HL-60 (cell line): Measurements from ENCODE around the gene MACROD1.

ENCODE experiments used
- POLR2AphosphoS5 ChIP-seq: IDR thresholded peaks from 2 replicates; pipeline ENCODE4 v1.6.1; 2012; ENCODE audit warnings: low read depth
- TF ChIP-seq, protein P1 (sequence below): IDR thresholded peaks from one replicate; pipeline ENCODE4 v1.5.1; 2011; ENCODE audit warnings: low read length, control low read depth, inconsistent platforms; ENCODE audit not compliant: insufficient read depth

DNA sequence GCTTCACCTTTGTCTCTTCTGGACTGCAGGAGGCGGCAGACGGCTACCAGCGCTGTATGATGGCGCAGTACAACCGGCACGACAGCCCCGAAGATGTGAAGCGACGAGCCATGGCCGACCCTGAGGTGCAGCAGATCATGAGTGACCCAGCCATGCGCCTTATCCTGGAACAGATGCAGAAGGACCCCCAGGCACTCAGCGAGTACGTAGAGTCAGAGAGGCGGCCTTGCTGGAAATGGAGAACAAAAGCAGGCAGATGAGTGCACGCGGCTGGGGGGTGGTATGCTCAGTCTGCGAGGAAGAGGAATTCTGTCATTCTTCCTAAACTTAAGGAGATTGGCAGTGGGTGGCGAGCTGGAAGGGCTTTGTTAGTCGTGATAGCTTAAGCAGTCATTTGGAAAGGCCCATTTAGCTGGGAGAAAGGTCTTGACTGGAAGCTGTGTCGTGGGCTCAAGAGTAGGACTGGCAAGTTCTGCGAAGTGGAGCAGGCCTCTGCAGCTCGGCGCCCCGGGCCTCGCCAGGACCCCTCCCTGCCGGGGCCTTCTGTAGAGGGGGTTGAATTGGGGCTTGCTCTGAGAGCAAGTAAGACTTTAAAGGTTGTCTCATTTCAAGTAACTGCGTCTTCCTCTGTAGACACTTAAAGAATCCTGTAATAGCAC lies 37.6 kb upstream of the MACROD1 start:
- TF ChIP-seq, protein P1, sequence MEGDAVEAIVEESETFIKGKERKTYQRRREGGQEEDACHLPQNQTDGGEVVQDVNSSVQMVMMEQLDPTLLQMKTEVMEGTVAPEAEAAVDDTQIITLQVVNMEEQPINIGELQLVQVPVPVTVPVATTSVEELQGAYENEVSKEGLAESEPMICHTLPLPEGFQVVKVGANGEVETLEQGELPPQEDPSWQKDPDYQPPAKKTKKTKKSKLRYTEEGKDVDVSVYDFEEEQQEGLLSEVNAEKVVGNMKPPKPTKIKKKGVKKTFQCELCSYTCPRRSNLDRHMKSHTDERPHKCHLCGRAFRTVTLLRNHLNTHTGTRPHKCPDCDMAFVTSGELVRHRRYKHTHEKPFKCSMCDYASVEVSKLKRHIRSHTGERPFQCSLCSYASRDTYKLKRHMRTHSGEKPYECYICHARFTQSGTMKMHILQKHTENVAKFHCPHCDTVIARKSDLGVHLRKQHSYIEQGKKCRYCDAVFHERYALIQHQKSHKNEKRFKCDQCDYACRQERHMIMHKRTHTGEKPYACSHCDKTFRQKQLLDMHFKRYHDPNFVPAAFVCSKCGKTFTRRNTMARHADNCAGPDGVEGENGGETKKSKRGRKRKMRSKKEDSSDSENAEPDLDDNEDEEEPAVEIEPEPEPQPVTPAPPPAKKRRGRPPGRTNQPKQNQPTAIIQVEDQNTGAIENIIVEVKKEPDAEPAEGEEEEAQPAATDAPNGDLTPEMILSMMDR: no peak
- TF ChIP-seq POLR2AphosphoS5: no peak
